IPS-11a (cell line): ENCODE data around the gene RWDD3.
A peak's percentile ranks its signal among the peaks of the same experiment; 100 is the strongest.

Source experiments
- H3K4me3 ChIP-seq: one replicate; pipeline ENCODE4 v1.5.1; 2013; ENCODE audit warnings: low read depth, low read length, control low read depth

The RWDD3 gene

GRCh38 chr1:95233737-95234500 lies at the start of gene RWDD3:
TSS of gene RWDD3 (plus strand) at chr1:95234210. CDS start at chr1:95234231, 21 bp downstream.
- H3K4me3 ChIP-seq, result peak within 1 kb of the TSS; percentile 92

- H3K4me3 ChIP-seq, result no peak overlapping the region
Observed at GRCh38 chr1:95186149-95186548, 47.9 kb upstream of the RWDD3 start.

GRCh38 chr1:95193591-95193990 lies 40.4 kb upstream of the RWDD3 start:
- no peak overlapping the region for H3K4me3 ChIP-seq

GRCh38 chr1:95195046-95195445 lies 39.0 kb upstream of the RWDD3 start:
- no peak overlapping the region for H3K4me3 ChIP-seq

GRCh38 chr1:95196017-95196416 lies 38.0 kb upstream of the RWDD3 start:
- H3K4me3 ChIP-seq, result no peak overlapping the region

GRCh38 chr1:95197616-95198252 lies 36.3 kb upstream of the RWDD3 start:
- H3K4me3 ChIP-seq, result no peak overlapping the region

GRCh38 chr1:95201905-95202304 lies 32.1 kb upstream of the RWDD3 start:
- no peak overlapping the region for H3K4me3 ChIP-seq

GRCh38 chr1:95203908-95204437 lies 30.0 kb upstream of the RWDD3 start:
- no peak overlapping the region for H3K4me3 ChIP-seq

GRCh38 chr1:95206514-95206913 lies 27.5 kb upstream of the RWDD3 start:
- H3K4me3 ChIP-seq, result no peak overlapping the region

- H3K4me3 ChIP-seq, result no peak overlapping the region
Observed at GRCh38 chr1:95207223-95207935, 26.6 kb upstream of the RWDD3 start.

GRCh38 chr1:95208876-95209275 lies 25.1 kb upstream of the RWDD3 start:
- no peak overlapping the region for H3K4me3 ChIP-seq

- no peak overlapping the region for H3K4me3 ChIP-seq
Observed at GRCh38 chr1:95209291-95209690, 24.7 kb upstream of the RWDD3 start.

GRCh38 chr1:95216292-95216990 lies 17.6 kb upstream of the RWDD3 start:
- no peak overlapping the region for H3K4me3 ChIP-seq

- H3K4me3 ChIP-seq, result no peak overlapping the region
Observed at GRCh38 chr1:95217371-95217770, 16.6 kb upstream of the RWDD3 start.

- H3K4me3 ChIP-seq, result no peak overlapping the region
Observed at GRCh38 chr1:95219407-95219806, 14.6 kb upstream of the RWDD3 start.

GRCh38 chr1:95221306-95221705 lies 12.7 kb upstream of the RWDD3 start:
- no peak overlapping the region for H3K4me3 ChIP-seq

GRCh38 chr1:95222629-95223028 lies 11.4 kb upstream of the RWDD3 start:
- H3K4me3 ChIP-seq, result no peak overlapping the region

- H3K4me3 ChIP-seq, result no peak overlapping the region
Observed at GRCh38 chr1:95223110-95223509, 10.9 kb upstream of the RWDD3 start.

GRCh38 chr1:95226781-95227660 lies 7.0 kb upstream of the RWDD3 start:
- no peak overlapping the region for H3K4me3 ChIP-seq

GRCh38 chr1:95229037-95229436 lies 5.0 kb upstream of the RWDD3 start:
- H3K4me3 ChIP-seq, result no peak overlapping the region
